ENCODE data around the gene MAP3K13. TPM values are rescaled to one million over a fixed set of nuclear protein-coding genes. Genes with fewer than 3 reads are reported as not detected.

MAP3K13 gene
- total and polyA plus RNA-seq, 2 experiments from 2014 or later = 19.1 to 47.4 TPM

GRCh38 chr3:185503521-185503920, 140.6 kb downstream of the MAP3K13 start:
- no peak for TF ChIP-seq CTCF (IDR thresholded peaks at IDR 0.05; ENCODE audit: low read depth, low read length)
- peak overlapping the region; percentile 93 for H3K27ac ChIP-seq

GRCh38 chr3:185504636-185505035, 141.7 kb downstream of the MAP3K13 start:
- no peak overlapping the region for H3K27ac ChIP-seq
- DNase-seq (ENCODE audit: low read depth in 1 of 2, low spot score in 1 of 2) = no peak
- H3K9me3 ChIP-seq (ENCODE audit: low read depth) = no peaks in the 10 kb centered on the region

More at GRCh38 chr3:185503521-185503920, 140.6 kb downstream of the MAP3K13 start:
- H3K4me1 ChIP-seq (ENCODE audit: low read depth) = peaks cover 19% of the 10 kb centered on the region
- no peak overlapping the region for H3K4me3 ChIP-seq
- peak in 1 of 2 donors; percentile 10 for DNase-seq (ENCODE audit: low read depth in 1 of 2, low spot score in 1 of 2)
- no peaks in the 10 kb centered on the region for H3K36me3 ChIP-seq
- H3K27me3 ChIP-seq = no peaks in the 10 kb centered on the region
- no peaks in the 10 kb centered on the region for H3K9me3 ChIP-seq (ENCODE audit: low read depth)

GRCh38 chr3:185507883-185508282, 144.9 kb downstream of the MAP3K13 start:
- TF ChIP-seq CTCF (IDR thresholded peaks at IDR 0.05; ENCODE audit: low read depth, low read length) = no peak
- Histone ChIP-seq H3K36me3 (no peaks in the 10 kb centered on the region), H3K27ac (peak overlapping the region; percentile 30), H3K9me3 (ENCODE audit: low read depth) (no peaks in the 10 kb centered on the region), H3K4me3 (no peak overlapping the region), H3K4me1 (ENCODE audit: low read depth) (peaks cover 11% of the 10 kb centered on the region), H3K27me3 (no peaks in the 10 kb centered on the region)
- DNase-seq (ENCODE audit: low read depth in 1 of 2, low spot score in 1 of 2) = no peak

More at GRCh38 chr3:185504636-185505035, 141.7 kb downstream of the MAP3K13 start:
- no peak for TF ChIP-seq CTCF (IDR thresholded peaks at IDR 0.05; ENCODE audit: low read depth, low read length)
- Histone ChIP-seq H3K4me1 (ENCODE audit: low read depth) (peaks cover 19% of the 10 kb centered on the region), H3K27me3 (no peaks in the 10 kb centered on the region), H3K36me3 (no peaks in the 10 kb centered on the region), H3K4me3 (no peak overlapping the region)

- peaks cover 5% of the 10 kb centered on the region for H3K4me1 ChIP-seq (ENCODE audit: low read depth)
- no peak for DNase-seq (ENCODE audit: low read depth in 1 of 2, low spot score in 1 of 2)
- H3K27me3 ChIP-seq = no peaks in the 10 kb centered on the region
- H3K9me3 ChIP-seq (ENCODE audit: low read depth) = no peaks in the 10 kb centered on the region
- no peak overlapping the region for H3K4me3 ChIP-seq
- TF ChIP-seq CTCF (IDR thresholded peaks at IDR 0.05; ENCODE audit: low read depth, low read length) = no peak
- H3K27ac ChIP-seq = no peak overlapping the region
- no peaks in the 10 kb centered on the region for H3K36me3 ChIP-seq
Observed at GRCh38 chr3:185508335-185508991, 145.5 kb downstream of the MAP3K13 start.

GRCh38 chr3:185511711-185512110, 148.8 kb downstream of the MAP3K13 start:
- H3K4me3 ChIP-seq = no peak overlapping the region
- TF ChIP-seq CTCF (IDR thresholded peaks at IDR 0.05; ENCODE audit: low read depth, low read length) = no peak
- no peak overlapping the region for H3K27ac ChIP-seq
- no peaks in the 10 kb centered on the region for H3K27me3 ChIP-seq
- no peak for DNase-seq (ENCODE audit: low read depth in 1 of 2, low spot score in 1 of 2)
- no peaks in the 10 kb centered on the region for H3K4me1 ChIP-seq (ENCODE audit: low read depth)
- no peaks in the 10 kb centered on the region for H3K36me3 ChIP-seq
- H3K9me3 ChIP-seq (ENCODE audit: low read depth) = no peaks in the 10 kb centered on the region

Data from cardiac muscle cell (in vitro differentiated cells and primary cell).